SJSA1 (cell line): ENCODE results near the gene ABCF3. TPM values are rescaled to one million over a fixed set of nuclear protein-coding genes. Genes with fewer than 3 reads are reported as not detected.
A peak's percentile ranks its signal among the peaks of the same experiment; 100 is the strongest.
"Not testable (repeated sequence)": the region's sequence is repeated elsewhere in the genome, so short reads cannot be mapped to it uniquely, and the experiment has no call there.

Experiments used
- DNase-seq, 2 experiments: peaks; one replicate each; pipeline ENCODE4 v3.0.0-alpha.2; 2015 to 2020; ENCODE audit warnings: low spot score in 2 of 2, low read depth in 1 of 2
- H3K27ac ChIP-seq: fragments of 250-450 bp; sonication (Bioruptor Pico); 2 replicates; pipeline ENCODE4 v1.5.1; 2020; ENCODE audit warnings: mild to moderate bottlenecking, moderate library complexity
- H3K27me3 ChIP-seq: fragments of 250-450 bp; sonication (Bioruptor Pico); replicated peaks from 2 replicates; pipeline ENCODE4 v1.5.1; 2020; ENCODE audit warnings: mild to moderate bottlenecking, moderate library complexity
- H3K36me3 ChIP-seq: fragments of 250-450 bp; sonication (Bioruptor Pico); 2 replicates; pipeline ENCODE4 v1.5.1; 2020; ENCODE audit warnings: mild to moderate bottlenecking
- H3K4me1 ChIP-seq: fragments of 250-450 bp; sonication (Bioruptor Pico); replicated peaks from 2 replicates; pipeline ENCODE4 v1.6.1; 2021; ENCODE audit warnings: mild to moderate bottlenecking
- H3K4me3 ChIP-seq: fragments of 250-450 bp; sonication (Bioruptor Pico); 2 replicates; pipeline ENCODE4 v1.5.1; 2020; ENCODE audit warnings: mild to moderate bottlenecking
- H3K9me3 ChIP-seq: fragments of 250-450 bp; sonication (Bioruptor Pico); replicated peaks from 2 replicates; pipeline ENCODE4 v1.5.1; 2020; ENCODE audit warnings: mild to moderate bottlenecking
- total RNA-seq: library from RNA; depleted of rRNA; stranded (reverse); fragments of >200 nt; shearing (Covaris generic); gene quantifications from 2 replicates; pipeline ENCODE4 v1.2.3, GENCODE V29; 2014

ABCF3 gene
- total RNA-seq, 1 experiment from 2014 or later: 19.2 TPM

DNA sequence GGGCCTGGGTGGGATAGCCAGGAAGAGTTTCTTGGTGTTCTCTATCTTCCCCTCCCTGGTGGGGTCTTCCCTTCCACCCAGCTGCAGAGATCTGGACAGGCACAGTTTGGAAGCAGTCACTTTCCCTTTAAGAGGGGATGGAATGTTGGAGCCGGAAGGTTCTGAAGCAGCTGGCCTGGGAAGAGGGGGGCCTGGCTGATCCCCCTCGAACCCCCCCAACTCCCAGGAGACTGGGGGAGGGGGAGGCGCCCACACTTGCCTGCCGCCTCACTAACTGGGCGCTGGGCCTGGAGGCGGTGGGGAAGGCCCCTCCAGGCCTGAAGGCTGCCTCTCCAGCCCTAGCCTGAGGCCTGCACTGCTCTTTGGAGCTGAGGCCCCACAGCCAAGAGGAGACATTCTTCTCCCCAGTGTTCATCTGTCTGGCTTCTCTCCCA is 29.5 kb upstream of the ABCF3 start:
- DNase-seq: peak in 1 of 2 experiments; percentile 37
- Histone ChIP-seq H3K9me3 (no peaks in the 10 kb centered on the region), H3K27ac (no peak overlapping the region), H3K27me3 (no peaks in the 10 kb centered on the region), H3K4me1 (peaks cover 41% of the 10 kb centered on the region), H3K4me3 (peak overlapping the region; percentile 92), H3K36me3 (peaks cover 22% of the 10 kb centered on the region)

DNA sequence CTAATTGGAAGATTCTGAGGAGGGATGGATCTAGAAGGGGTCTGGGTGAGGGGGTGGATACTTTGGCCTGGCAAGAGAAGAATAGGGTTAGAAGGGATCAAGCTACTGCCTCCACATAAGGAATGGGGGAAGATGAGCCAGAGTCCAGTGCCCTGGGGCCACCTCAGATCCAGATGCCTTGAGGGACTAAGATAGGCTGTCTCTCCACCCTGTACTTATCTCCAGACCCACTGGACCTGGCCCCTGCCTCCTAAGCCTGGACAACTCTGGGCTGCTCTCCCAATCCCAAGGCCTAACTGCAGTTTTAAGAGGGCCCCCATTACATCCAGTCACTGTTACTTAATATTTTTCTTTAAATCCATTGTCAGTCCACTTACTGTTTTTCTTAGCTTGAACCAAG is 28.8 kb upstream of the ABCF3 start:
- Histone ChIP-seq H3K27ac (no peak overlapping the region), H3K9me3 (no peaks in the 10 kb centered on the region), H3K4me3 (peak overlapping the region; percentile 92), H3K27me3 (no peaks in the 10 kb centered on the region), H3K4me1 (peaks cover 45% of the 10 kb centered on the region), H3K36me3 (peaks cover 28% of the 10 kb centered on the region)
- no peak for DNase-seq

DNA sequence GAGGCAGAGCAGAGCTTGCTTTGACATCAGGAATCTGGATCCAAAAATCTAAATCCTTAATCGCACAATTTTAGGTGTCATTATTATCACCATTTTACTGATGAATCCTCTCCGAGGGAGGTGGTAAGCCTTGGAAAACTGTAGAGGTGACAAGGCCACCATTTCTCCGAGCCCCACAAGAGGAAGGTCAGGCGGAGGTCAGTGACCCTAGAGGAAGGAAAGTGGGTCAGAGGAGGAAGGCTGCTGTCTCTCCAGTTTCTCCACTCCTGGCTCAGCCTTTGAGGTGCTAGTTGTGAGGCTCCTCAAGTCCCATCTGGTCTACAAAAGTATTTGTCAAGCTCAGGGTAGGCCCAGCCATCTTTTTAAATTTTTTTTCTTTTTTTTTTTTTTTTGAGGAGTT is 27.6 kb upstream of the ABCF3 start:
- peaks cover 45% of the 10 kb centered on the region for H3K4me1 ChIP-seq
- no peaks in the 10 kb centered on the region for H3K27me3 ChIP-seq
- no peaks in the 10 kb centered on the region for H3K9me3 ChIP-seq
- DNase-seq: no peak
- H3K36me3 ChIP-seq: peaks cover 39% of the 10 kb centered on the region
- H3K4me3 ChIP-seq: no peak overlapping the region
- no peak overlapping the region for H3K27ac ChIP-seq

DNA sequence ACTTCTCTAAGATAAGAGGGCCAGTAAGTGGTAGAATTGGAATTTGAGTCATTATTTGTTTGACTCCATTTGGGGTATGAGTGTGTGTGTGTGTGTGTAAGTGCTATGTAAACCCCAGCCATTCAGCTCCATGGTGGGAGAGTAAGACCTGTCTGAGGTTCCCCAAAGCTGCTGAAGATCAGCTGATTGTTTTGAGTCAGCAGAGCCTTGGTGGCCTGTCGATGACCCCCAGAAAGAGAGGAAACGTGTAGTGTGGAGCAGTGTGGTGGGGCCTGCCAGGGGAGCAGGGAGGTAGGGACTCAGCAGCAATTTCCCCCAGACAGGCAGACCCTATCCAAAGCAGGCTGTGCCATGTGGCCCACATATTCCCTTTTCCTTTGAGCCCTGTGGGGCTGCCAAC is 25.5 kb upstream of the ABCF3 start:
- Histone ChIP-seq H3K36me3 (peaks cover 57% of the 10 kb centered on the region), H3K9me3 (no peaks in the 10 kb centered on the region), H3K27ac (peak overlapping the region; percentile 30; the same call in 1 of the 2 replicates), H3K27me3 (no peaks in the 10 kb centered on the region), H3K4me1 (peaks cover 33% of the 10 kb centered on the region), H3K4me3 (no peak overlapping the region)
- peak in 1 of 2 experiments; percentile 42 for DNase-seq

DNA sequence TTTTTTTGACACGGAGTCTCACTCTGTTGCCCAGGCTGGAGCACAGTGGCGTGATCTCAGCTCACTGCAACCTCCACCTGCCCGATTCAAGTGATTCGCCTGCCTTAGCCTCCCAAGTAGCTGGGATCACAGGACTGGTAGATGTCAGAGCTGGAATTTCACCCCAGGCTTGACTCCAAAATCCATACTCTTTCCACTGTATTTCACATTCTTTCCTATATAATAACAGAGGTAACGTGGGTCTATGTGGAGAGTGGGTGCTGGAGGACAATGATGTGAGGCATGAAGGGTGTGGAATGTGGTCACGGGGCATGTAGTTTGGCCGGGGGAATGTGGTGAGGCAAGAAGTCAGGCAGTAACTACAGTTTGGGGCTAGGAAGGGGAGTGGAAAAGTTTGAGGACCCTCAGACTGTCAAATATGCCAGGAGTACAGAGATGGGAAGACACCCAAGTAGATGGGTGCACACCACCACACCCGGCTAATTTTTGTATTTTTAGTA is 23.4 kb upstream of the ABCF3 start:
- Histone ChIP-seq H3K36me3 (peaks cover 71% of the 10 kb centered on the region), H3K4me1 (peaks cover 23% of the 10 kb centered on the region)
- not testable (repeated sequence) for H3K27ac ChIP-seq, H3K4me3 ChIP-seq, H3K27me3 ChIP-seq, DNase-seq, H3K9me3 ChIP-seq

DNA sequence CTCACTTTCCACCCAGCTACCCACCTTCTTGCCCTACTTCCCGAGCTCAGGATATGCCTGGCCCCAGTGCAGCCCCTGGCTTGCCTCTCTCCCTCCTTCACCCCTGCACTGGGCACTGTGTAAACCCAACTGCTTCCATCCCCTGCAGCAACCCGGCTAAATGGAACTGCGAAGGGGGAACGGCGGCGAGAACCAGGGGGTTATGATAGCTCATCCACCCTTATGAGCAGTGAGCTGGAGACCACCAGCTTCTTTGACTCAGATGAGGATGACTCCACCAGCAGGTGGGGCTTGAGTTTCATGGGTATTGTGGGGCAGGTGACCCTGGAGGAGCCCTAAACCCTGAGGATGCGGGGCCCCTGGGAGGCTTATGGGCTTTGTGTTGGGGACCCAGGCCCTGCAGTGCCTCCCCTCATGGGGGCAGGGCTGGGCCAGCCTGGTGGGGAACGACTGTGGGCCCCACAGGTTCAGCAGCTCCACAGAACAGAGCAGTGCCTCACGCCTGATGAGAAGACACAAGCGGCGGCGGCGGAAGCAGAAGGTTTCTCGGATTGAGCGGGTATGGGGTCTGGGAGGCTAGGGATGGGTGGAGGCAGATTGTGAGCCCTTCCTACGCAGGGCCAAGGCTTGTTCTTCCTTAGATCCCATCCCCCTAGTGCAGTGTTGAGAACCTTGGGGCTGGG is 21.2 kb upstream of the ABCF3 start:
- no peak overlapping the region for H3K27ac ChIP-seq
- peaks cover 80% of the 10 kb centered on the region for H3K36me3 ChIP-seq
- H3K9me3 ChIP-seq: no peaks in the 10 kb centered on the region
- H3K4me3 ChIP-seq: no peak overlapping the region
- DNase-seq: no peak
- peaks cover 37% of the 10 kb centered on the region for H3K4me1 ChIP-seq
- no peaks in the 10 kb centered on the region for H3K27me3 ChIP-seq

DNA sequence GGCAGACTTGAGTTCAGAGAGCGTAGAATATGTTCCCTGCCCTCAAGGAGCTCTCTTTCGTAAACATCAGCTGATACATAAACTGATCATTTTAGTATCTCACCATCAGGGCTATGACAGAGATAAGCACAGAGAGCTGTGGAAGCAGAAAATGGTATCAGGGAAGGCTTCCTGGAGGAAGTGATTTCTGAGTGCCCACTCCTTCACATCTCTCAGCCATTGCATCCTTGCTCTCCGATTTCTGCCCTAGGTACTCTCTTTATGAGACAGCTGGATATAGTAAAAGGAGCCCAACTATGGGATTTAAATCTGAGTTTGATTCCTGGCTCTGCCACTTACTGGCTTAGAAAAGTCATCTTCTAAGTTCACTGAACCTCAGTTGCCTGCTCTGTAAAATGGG is 20.5 kb upstream of the ABCF3 start:
- H3K27ac ChIP-seq: no peak overlapping the region
- peaks cover 88% of the 10 kb centered on the region for H3K36me3 ChIP-seq

DNA sequence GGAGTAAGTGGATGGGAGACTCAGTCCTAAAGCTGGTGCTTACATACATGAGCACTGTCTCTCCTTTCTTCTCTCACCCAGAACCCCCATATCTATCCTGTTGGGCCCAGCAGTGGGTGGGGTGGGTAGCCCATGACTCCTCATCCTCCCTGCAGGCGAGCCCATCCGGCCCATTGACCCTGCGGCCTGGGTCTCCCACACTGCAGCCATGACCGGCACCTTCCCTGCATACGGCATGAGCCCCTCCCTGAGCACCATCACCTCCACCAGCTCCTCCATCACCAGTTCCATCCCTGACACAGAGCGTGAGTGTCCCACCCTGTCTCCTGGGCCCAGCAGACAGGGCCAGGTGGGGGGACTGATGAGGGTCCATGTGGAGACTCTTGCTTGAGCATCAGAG is 19.3 kb upstream of the ABCF3 start:
- no peaks in the 10 kb centered on the region for H3K9me3 ChIP-seq
- peaks cover 91% of the 10 kb centered on the region for H3K36me3 ChIP-seq
- H3K27me3 ChIP-seq: no peaks in the 10 kb centered on the region
- no peak overlapping the region for H3K4me3 ChIP-seq
- no peak for DNase-seq
- no peak overlapping the region for H3K27ac ChIP-seq
- peaks cover 29% of the 10 kb centered on the region for H3K4me1 ChIP-seq

More for the DNA sequence above, 20.5 kb upstream of the ABCF3 start:
- Histone ChIP-seq H3K9me3 (no peaks in the 10 kb centered on the region), H3K4me3 (no peak overlapping the region), H3K27me3 (no peaks in the 10 kb centered on the region), H3K4me1 (peaks cover 30% of the 10 kb centered on the region)
- DNase-seq: no peak

DNA sequence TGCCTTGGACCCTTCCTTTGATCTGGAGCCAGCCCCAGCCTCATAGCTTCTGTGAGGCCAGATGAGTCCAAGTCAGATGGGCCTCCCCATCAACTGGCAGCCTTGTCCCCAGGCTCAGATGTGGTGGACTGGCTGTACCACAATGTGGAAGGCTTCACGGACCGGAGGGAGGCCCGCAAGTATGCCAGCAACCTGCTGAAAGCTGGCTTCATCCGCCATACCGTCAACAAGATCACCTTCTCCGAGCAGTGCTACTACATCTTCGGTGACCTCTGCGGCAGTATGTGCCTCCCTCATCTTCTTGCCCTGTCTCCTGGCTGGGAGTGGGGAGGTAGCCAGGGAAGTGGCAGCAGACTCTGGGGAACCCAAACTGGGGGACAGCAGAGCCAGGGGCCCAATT is 18.2 kb upstream of the ABCF3 start:
- H3K36me3 ChIP-seq: peaks cover 88% of the 10 kb centered on the region
- no peak overlapping the region for H3K27ac ChIP-seq
- no peaks in the 10 kb centered on the region for H3K27me3 ChIP-seq
- peaks cover 38% of the 10 kb centered on the region for H3K4me1 ChIP-seq
- no peaks in the 10 kb centered on the region for H3K9me3 ChIP-seq
- H3K4me3 ChIP-seq: no peak overlapping the region
- DNase-seq: no peak

DNA sequence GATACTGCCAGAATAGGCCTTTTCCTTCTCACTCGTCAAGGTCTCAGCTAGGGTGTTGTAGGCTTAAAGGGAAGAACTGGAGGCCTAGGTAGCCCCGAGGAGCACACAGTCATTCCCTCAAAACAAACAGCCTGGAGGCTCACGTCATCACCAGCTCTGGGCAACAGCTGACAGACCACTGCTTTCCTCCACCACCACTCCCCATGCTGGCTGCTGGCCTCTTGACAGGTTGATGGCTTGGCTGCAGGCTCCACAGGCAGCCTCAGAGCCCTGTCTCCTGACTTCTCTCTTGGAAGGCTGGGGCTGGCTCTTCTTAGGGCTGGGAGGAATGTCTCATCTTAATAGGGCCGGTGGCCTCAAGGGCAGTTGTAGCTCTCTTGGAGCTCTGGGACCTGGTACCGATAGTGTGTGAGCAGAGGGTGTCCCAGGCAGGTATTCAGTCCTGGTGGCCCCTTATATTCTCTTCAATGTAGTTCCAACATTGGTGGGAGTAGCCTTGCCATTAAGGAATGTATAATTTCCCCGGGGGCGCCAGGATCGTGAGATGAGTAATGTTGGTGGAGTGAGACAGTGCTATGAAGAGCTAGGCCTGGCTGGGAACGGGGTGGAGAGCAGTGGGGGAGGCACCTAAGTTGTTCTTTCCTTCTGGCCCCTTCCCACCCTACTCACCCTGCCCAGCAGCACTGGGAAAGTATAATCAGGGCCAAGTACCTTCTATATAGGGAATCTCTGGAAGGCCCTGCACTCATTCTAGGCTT is 17.5 kb upstream of the ABCF3 start:
- Histone ChIP-seq H3K36me3 (peaks cover 86% of the 10 kb centered on the region), H3K27ac (peak overlapping the region; percentile 34)
- peak; percentile 32 to 64 for DNase-seq

DNA sequence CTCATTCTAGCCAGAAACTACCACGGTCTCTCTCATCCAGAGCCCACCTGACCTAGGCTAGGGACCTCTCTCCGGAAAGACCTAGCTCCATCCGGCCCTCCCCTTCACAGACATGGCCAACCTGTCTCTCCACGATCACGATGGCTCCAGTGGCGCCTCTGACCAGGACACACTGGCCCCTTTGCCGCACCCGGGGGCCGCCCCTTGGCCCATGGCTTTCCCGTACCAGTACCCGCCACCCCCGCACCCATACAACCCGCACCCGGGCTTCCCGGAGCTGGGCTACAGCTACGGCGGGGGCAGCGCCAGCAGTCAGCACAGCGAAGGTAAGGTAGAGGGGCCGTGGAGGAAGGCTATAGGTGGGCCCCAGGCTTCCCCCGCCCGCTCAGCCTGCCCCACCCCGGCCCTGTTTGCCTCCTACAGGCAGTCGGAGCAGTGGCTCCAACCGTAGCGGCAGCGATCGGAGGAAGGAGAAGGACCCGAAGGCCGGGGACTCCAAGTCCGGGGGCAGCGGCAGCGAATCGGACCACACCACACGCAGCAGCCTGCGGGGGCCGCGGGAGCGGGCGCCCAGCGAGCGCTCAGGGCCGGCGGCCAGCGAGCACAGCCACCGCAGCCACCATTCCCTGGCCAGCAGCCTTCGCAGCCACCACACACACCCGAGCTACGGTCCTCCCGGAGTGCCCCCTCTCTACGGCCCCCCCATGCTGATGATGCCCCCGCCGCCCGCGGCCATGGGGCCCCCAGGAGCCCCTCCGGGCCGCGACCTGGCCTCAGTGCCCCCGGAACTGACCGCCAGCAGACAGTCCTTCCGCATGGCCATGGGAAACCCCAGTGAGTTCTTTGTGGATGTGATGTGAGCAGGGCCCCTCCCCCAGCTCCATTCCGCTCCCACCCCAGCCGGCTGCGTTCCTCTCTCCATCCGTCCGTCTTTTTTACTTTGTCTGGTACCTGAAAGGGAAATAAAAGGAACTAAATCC is 15.8 kb upstream of the ABCF3 start:
- Histone ChIP-seq H3K27me3 (no peaks in the 10 kb centered on the region), H3K4me3 (no peak overlapping the region), H3K36me3 (peaks cover 81% of the 10 kb centered on the region), H3K4me1 (peaks cover 53% of the 10 kb centered on the region), H3K9me3 (no peaks in the 10 kb centered on the region), H3K27ac (no peak overlapping the region)
- DNase-seq: no peak

More for the DNA sequence above, 17.5 kb upstream of the ABCF3 start:
- Histone ChIP-seq H3K4me3 (no peak overlapping the region), H3K9me3 (no peaks in the 10 kb centered on the region), H3K4me1 (peaks cover 45% of the 10 kb centered on the region), H3K27me3 (no peaks in the 10 kb centered on the region)

DNA sequence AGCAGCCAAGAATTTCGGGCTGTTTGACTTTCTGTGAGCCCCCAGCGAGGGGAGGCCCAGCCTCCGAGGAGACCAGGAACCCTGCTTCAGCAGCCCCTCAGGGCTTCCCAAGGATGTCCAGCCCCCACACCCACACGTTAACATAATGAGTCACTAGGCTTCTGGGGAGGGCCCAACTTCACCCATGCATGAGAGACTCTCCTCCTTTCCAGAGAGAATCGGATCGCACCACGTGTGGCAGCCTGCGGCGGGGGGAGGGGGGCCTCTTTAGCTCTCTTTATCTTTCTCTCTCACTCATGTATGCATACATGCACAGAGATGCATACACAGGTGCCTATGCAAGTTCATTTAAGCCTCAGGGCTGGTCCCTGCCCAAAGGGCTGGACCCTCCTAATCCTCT is 14.4 kb upstream of the ABCF3 start:
- no peaks in the 10 kb centered on the region for H3K9me3 ChIP-seq
- no peak overlapping the region; the same call in 1 of the 2 replicates for H3K27ac ChIP-seq
- H3K36me3 ChIP-seq: peaks cover 67% of the 10 kb centered on the region
- H3K4me1 ChIP-seq: peaks cover 59% of the 10 kb centered on the region
- no peak overlapping the region for H3K4me3 ChIP-seq
- DNase-seq: peak; percentile 40 to 71
- H3K27me3 ChIP-seq: no peaks in the 10 kb centered on the region

DNA sequence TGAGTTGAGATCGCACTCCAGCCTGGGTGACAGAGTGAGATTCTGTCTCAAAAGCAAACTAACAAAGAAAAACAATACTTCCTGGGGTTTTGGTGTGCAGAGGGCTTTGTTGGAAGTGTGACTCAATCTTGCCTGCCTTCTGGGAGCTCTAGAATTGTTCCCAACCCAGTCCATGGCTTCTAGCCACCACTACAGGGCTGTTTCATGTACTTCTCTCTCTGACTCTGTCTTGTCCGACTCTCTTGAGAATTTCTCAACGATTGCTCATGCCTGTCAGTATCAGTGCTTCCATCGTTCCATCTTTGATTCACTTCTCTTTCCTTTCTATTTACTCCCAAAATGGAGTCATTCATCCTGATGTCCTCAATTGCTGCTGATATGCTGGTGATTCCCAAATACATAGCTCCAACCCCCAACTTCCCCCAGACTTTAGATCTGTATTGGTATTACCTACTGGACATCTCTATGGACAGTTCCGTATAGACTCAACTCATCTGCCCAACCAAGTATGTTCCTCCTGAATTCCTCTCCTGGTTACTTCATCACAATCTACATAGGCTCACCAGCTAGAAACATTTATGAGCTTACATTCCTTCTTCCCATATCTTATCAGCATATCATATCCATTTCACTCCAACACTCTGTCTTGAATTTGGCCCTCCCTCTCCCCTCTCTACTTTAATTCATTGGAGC is 13.2 kb upstream of the ABCF3 start:
- Histone ChIP-seq H3K4me3 (no peak overlapping the region), H3K9me3 (no peaks in the 10 kb centered on the region), H3K27me3 (no peaks in the 10 kb centered on the region), H3K4me1 (peaks cover 69% of the 10 kb centered on the region), H3K27ac (peak overlapping the region; percentile 50), H3K36me3 (peaks cover 66% of the 10 kb centered on the region)
- peak; percentile 66 to 74 for DNase-seq
